Panc1 (cell line): ENCODE results near the gene DST.

Experiments used
- POLR2AphosphoS5 ChIP-seq: IDR thresholded peaks from 2 replicates; pipeline ENCODE4 v1.6.1; 2012; ENCODE audit warnings: mild to moderate bottlenecking, low read depth, low read length, moderate library complexity
- TF ChIP-seq, protein P1 (sequence below): fragments of 450-650 bp; IDR thresholded peaks from 2 replicates; pipeline ENCODE4 v1.5.1; 2017; ENCODE audit warnings: mild to moderate bottlenecking

DNA sequence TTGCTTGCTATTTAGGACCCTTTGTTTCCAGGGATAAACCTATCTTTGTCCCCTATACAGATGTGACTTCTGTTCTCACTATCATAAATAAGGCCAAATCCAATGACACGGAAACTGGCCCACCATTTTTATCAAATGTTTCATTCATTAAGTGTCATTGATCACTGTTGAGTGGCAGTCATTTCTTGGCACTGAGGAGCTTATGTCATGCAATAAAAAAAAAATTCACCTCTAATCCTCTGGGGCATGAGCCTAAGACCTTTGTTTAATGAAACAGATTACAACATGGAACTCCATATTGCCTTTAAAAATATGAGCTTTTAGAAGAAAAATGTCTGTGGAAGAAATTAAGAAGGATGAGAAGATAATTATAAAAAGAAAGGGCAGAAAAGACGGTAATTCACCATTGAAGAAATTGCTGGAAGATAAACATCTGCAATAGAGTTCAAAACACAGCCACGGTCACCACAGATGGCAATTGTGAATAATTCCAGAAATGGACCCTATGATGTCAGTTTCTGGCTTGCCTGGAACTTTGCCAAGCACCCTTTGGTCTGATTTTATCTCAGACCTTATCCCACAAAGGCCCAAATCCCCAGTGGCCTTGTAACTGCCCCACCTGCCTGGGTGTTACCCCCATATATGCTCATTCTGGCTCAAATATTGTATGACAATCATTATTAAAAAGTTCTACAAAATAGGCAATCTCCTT is 91.1 kb downstream of the DST start:
- TF ChIP-seq, protein P1, sequence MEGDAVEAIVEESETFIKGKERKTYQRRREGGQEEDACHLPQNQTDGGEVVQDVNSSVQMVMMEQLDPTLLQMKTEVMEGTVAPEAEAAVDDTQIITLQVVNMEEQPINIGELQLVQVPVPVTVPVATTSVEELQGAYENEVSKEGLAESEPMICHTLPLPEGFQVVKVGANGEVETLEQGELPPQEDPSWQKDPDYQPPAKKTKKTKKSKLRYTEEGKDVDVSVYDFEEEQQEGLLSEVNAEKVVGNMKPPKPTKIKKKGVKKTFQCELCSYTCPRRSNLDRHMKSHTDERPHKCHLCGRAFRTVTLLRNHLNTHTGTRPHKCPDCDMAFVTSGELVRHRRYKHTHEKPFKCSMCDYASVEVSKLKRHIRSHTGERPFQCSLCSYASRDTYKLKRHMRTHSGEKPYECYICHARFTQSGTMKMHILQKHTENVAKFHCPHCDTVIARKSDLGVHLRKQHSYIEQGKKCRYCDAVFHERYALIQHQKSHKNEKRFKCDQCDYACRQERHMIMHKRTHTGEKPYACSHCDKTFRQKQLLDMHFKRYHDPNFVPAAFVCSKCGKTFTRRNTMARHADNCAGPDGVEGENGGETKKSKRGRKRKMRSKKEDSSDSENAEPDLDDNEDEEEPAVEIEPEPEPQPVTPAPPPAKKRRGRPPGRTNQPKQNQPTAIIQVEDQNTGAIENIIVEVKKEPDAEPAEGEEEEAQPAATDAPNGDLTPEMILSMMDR, result no peak
- no peak for TF ChIP-seq POLR2AphosphoS5
